ENCODE data around the gene PSPH.

PSPH gene

DNA sequence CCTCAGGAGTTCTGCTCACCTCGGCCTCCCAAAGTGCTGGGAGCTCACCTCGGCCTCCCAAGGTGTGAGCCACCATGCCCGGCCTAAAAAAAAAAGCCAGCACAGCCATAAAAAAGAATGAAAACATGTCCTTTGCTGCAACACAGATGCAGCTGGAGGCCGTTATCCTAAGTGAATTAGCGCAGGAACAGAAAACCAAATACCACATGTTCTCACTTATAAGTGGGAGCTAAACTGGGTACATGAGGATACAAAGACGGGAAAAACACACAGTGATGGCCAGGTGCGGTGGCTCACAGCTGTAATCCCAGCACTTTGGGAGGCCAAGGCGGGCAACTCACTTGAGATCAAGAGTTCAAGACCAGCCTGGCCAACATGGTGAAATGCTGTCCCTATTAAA, 20.9 kb downstream of the PSPH start:
- Histone ChIP-seq H3K79me2 (ENCODE audit: control insufficient read depth, insufficient read depth, low read length, poor library complexity) (no peaks in the 10 kb centered on the region), H4K8ac (ENCODE audit: low read depth, low read length) (no peak overlapping the region), H3K14ac (ENCODE audit: low read length) (no peak overlapping the region), H2AFZ (ENCODE audit: insufficient read depth, low read length, poor library complexity) (no peak overlapping the region), H3K79me1 (ENCODE audit: low read length) (no peaks in the 10 kb centered on the region), H4K91ac (ENCODE audit: low read depth, low read length) (no peak overlapping the region), H2BK12ac (ENCODE audit: low read length) (no peak overlapping the region), H3K27ac (ENCODE audit: low read depth, low read length) (no peak overlapping the region), H3K9ac (ENCODE audit: low read length) (no peak overlapping the region), H2BK5ac (ENCODE audit: low read depth, low read length, poor library complexity) (no peak overlapping the region), H3K4me2 (ENCODE audit: low read length) (no peak overlapping the region), H3K9me3 (ENCODE audit: insufficient read depth, low read depth, low read length) (no peaks in the 10 kb centered on the region), H3K4ac (ENCODE audit: low read depth, low read length) (no peak overlapping the region), H4K12ac (ENCODE audit: low read depth, low read length) (no peak overlapping the region), H3K4me1 (ENCODE audit: control insufficient read depth in 1 of 2, insufficient read depth in 2 of 2, low read length in 2 of 2) (no peaks in the 10 kb centered on the region), H2AK5ac (ENCODE audit: low read length) (no peak overlapping the region), H3K4me3 (ENCODE audit: low read depth, low read length) (no peak overlapping the region), H3K23ac (ENCODE audit: low read length) (no peak overlapping the region), H3K18ac (ENCODE audit: low read length) (no peak overlapping the region), H3K27me3 (ENCODE audit: insufficient read depth, low read length) (no peaks in the 10 kb centered on the region), H3K36me3 (ENCODE audit: control insufficient read depth in 1 of 2, insufficient read depth in 2 of 2, low read length in 2 of 2) (peaks cover 8 to 10% of the 10 kb centered on the region in 2 experiments), H2BK120ac (ENCODE audit: insufficient read depth, low read length, poor library complexity) (no peak overlapping the region)
- DNase-seq = no peak
- WGBS (ENCODE audit: extremely low coverage, insufficient coverage, insufficient read length) = no CpG with 5 or more reads among the region's 8 CpGs

DNA sequence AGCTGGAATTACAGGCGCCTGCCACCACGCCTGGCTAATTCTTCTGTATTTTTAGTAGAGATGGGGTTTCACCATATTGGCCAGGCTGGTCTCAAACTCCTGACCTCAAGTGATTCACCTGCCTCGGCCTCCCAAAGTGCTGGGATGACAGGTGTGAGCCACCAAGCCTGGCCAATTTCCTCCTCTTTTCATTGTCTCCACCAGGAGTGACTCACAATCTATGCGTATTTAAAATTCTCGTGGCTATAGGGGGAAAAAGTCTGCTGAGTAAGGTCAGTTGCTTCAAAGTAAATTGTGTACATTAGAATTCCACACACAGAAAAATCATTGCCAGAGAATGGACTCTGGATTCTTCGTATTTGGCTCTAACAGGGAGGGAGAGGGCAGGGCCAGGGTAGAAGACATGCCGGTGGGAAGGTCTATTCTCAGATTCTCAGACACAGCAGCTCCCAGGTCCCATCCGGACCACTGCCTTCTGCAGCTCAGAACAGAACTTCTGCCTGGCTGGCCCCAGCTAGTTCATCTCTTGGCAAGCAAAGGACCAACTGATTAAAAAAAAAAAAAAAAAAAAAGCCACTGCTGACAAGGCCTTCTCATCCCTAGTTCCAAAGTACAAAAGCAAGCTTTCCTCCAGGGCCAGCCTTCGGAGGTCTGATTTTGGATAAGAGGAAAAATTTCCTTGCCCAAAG, 22.2 kb downstream of the PSPH start:
- no peak overlapping the region for H3K27ac ChIP-seq (ENCODE audit: low read depth, low read length)
- H2BK12ac ChIP-seq (ENCODE audit: low read length) = no peak overlapping the region
- no peaks in the 10 kb centered on the region for H3K9me3 ChIP-seq (ENCODE audit: insufficient read depth, low read depth, low read length)
- H4K12ac ChIP-seq (ENCODE audit: low read depth, low read length) = no peak overlapping the region
- no peaks in the 10 kb centered on the region for H3K79me1 ChIP-seq (ENCODE audit: low read length)
- H3K9ac ChIP-seq (ENCODE audit: low read length) = no peak overlapping the region
- H2AFZ ChIP-seq (ENCODE audit: insufficient read depth, low read length, poor library complexity) = no peak overlapping the region
- no peaks in the 10 kb centered on the region for H3K79me2 ChIP-seq (ENCODE audit: control insufficient read depth, insufficient read depth, low read length, poor library complexity)
- H4K91ac ChIP-seq (ENCODE audit: low read depth, low read length) = no peak overlapping the region
- H3K4me2 ChIP-seq (ENCODE audit: low read length) = no peak overlapping the region
- no peak overlapping the region for H3K4me3 ChIP-seq (ENCODE audit: low read depth, low read length)
- H2BK120ac ChIP-seq (ENCODE audit: insufficient read depth, low read length, poor library complexity) = no peak overlapping the region
- H3K36me3 ChIP-seq (ENCODE audit: control insufficient read depth in 1 of 2, insufficient read depth in 2 of 2, low read length in 2 of 2) = peaks cover 9 to 10% of the 10 kb centered on the region in 2 experiments
- H2BK5ac ChIP-seq (ENCODE audit: low read depth, low read length, poor library complexity) = no peak overlapping the region
- DNase-seq = peak in 1 of 2 donors; percentile 20
- H3K23ac ChIP-seq (ENCODE audit: low read length) = no peak overlapping the region
- no peaks in the 10 kb centered on the region for H3K4me1 ChIP-seq (ENCODE audit: control insufficient read depth in 1 of 2, insufficient read depth in 2 of 2, low read length in 2 of 2)
- H2AK5ac ChIP-seq (ENCODE audit: low read length) = no peak overlapping the region
- no CpG with 5 or more reads among the region's 9 CpGs for WGBS (ENCODE audit: extremely low coverage, insufficient coverage, insufficient read length)
- H3K4ac ChIP-seq (ENCODE audit: low read depth, low read length) = no peak overlapping the region
- H4K8ac ChIP-seq (ENCODE audit: low read depth, low read length) = no peak overlapping the region
- no peaks in the 10 kb centered on the region for H3K27me3 ChIP-seq (ENCODE audit: insufficient read depth, low read length)
- H3K14ac ChIP-seq (ENCODE audit: low read length) = no peak overlapping the region
- H3K18ac ChIP-seq (ENCODE audit: low read length) = no peak overlapping the region

DNA sequence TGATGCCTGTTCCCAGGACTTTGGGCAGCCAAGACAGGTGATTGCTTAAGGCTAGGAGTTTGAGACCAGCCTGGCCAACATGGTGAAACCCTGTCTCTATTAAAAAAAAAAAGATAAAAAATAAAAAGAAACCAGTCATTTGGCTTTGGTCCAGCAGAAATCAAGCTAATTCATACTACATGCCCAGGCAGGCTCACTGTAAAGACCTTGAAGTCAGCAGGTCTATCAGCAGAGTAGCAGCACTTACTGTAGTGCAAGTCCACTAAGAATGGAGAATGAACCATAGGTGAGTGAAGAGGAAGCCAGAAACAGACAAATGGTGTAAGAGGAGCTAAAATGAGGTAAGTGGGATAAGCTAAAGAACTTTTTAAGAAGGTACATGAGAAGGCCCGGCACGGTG, 24.7 kb downstream of the PSPH start:
- Histone ChIP-seq H3K4me3 (ENCODE audit: low read depth, low read length) (no peak overlapping the region), H3K79me2 (ENCODE audit: control insufficient read depth, insufficient read depth, low read length, poor library complexity) (no peaks in the 10 kb centered on the region), H3K4me2 (ENCODE audit: low read length) (no peak overlapping the region), H3K18ac (ENCODE audit: low read length) (no peak overlapping the region), H3K23ac (ENCODE audit: low read length) (no peak overlapping the region), H3K36me3 (ENCODE audit: control insufficient read depth in 1 of 2, insufficient read depth in 2 of 2, low read length in 2 of 2) (peaks cover 9 to 10% of the 10 kb centered on the region in 2 experiments), H3K27me3 (ENCODE audit: insufficient read depth, low read length) (no peaks in the 10 kb centered on the region), H4K91ac (ENCODE audit: low read depth, low read length) (no peak overlapping the region), H3K4ac (ENCODE audit: low read depth, low read length) (no peak overlapping the region), H3K27ac (ENCODE audit: low read depth, low read length) (no peak overlapping the region), H2AK5ac (ENCODE audit: low read length) (no peak overlapping the region), H2BK12ac (ENCODE audit: low read length) (no peak overlapping the region), H2AFZ (ENCODE audit: insufficient read depth, low read length, poor library complexity) (no peak overlapping the region), H3K79me1 (ENCODE audit: low read length) (no peaks in the 10 kb centered on the region), H3K9me3 (ENCODE audit: insufficient read depth, low read depth, low read length) (no peaks in the 10 kb centered on the region), H3K4me1 (ENCODE audit: control insufficient read depth in 1 of 2, insufficient read depth in 2 of 2, low read length in 2 of 2) (no peaks in the 10 kb centered on the region), H3K9ac (ENCODE audit: low read length) (no peak overlapping the region), H3K14ac (ENCODE audit: low read length) (no peak overlapping the region), H2BK5ac (ENCODE audit: low read depth, low read length, poor library complexity) (no peak overlapping the region), H2BK120ac (ENCODE audit: insufficient read depth, low read length, poor library complexity) (no peak overlapping the region), H4K8ac (ENCODE audit: low read depth, low read length) (no peak overlapping the region), H4K12ac (ENCODE audit: low read depth, low read length) (no peak overlapping the region)
- no CpG with 5 or more reads among the region's 2 CpGs for WGBS (ENCODE audit: extremely low coverage, insufficient coverage, insufficient read length)
- no peak for DNase-seq

DNA sequence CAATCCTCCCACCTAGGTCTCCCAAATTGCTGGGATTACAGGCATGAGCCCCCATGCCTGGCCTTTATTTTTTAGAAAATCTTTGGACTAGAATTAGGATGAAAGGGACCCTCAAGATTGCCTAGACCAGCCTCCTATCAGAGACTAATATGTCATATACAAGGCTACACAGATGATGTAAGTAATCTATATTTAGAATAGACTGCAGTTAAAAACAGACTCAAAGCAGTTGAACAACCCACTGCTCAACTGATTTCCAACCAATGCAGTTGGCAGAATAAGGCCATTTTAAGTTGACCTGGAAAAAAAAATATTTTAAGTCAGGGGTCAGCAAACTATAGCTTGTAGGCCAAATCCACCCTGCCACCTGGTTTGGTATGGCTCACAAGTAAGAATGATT, 27.7 kb downstream of the PSPH start:
- H3K4me3 ChIP-seq (ENCODE audit: low read depth, low read length) = no peak overlapping the region
- H3K4me2 ChIP-seq (ENCODE audit: low read length) = no peak overlapping the region
- no peak overlapping the region for H4K91ac ChIP-seq (ENCODE audit: low read depth, low read length)
- no peak overlapping the region for H3K4ac ChIP-seq (ENCODE audit: low read depth, low read length)
- DNase-seq = no peak
- H2BK12ac ChIP-seq (ENCODE audit: low read length) = no peak overlapping the region
- H3K36me3 ChIP-seq (ENCODE audit: control insufficient read depth in 1 of 2, insufficient read depth in 2 of 2, low read length in 2 of 2) = peaks cover 13% of the 10 kb centered on the region in 2 experiments
- no peaks in the 10 kb centered on the region for H3K4me1 ChIP-seq (ENCODE audit: control insufficient read depth in 1 of 2, insufficient read depth in 2 of 2, low read length in 2 of 2)
- no peak overlapping the region for H2BK120ac ChIP-seq (ENCODE audit: insufficient read depth, low read length, poor library complexity)
- no peak overlapping the region for H4K12ac ChIP-seq (ENCODE audit: low read depth, low read length)
- H2BK5ac ChIP-seq (ENCODE audit: low read depth, low read length, poor library complexity) = no peak overlapping the region
- H3K9me3 ChIP-seq (ENCODE audit: insufficient read depth, low read depth, low read length) = no peaks in the 10 kb centered on the region
- no peak overlapping the region for H3K18ac ChIP-seq (ENCODE audit: low read length)
- no peaks in the 10 kb centered on the region for H3K79me1 ChIP-seq (ENCODE audit: low read length)
- no peak overlapping the region for H2AFZ ChIP-seq (ENCODE audit: insufficient read depth, low read length, poor library complexity)
- no peak overlapping the region for H3K14ac ChIP-seq (ENCODE audit: low read length)
- no peak overlapping the region for H3K9ac ChIP-seq (ENCODE audit: low read length)
- no peak overlapping the region for H2AK5ac ChIP-seq (ENCODE audit: low read length)
- no peak overlapping the region for H3K23ac ChIP-seq (ENCODE audit: low read length)
- no peaks in the 10 kb centered on the region for H3K79me2 ChIP-seq (ENCODE audit: control insufficient read depth, insufficient read depth, low read length, poor library complexity)
- no peak overlapping the region for H4K8ac ChIP-seq (ENCODE audit: low read depth, low read length)
- H3K27ac ChIP-seq (ENCODE audit: low read depth, low read length) = no peak overlapping the region
- H3K27me3 ChIP-seq (ENCODE audit: insufficient read depth, low read length) = no peaks in the 10 kb centered on the region
